Esophagus muscularis mucosa (tissue), 3 donors: Measurements from ENCODE around the gene STARD5.

Experiments used
- POLR2A ChIP-seq: fragments of 450-650 bp; IDR thresholded peaks from one replicate; pipeline ENCODE4 v1.6.1; 2017; ENCODE audit warnings: antibody characterized with exemption, moderate library complexity, mild to moderate bottlenecking, low read depth
- TF ChIP-seq, protein P1 (sequence below), 3 experiments: fragments of 200-600 bp in 2 of 3; fragments of 450-650 bp in 1 of 3; sonication (generic) in 2 of 3; IDR thresholded peaks; one replicate each; pipeline ENCODE4 v1.5.1; 2017 to 2019; ENCODE audit warnings: antibody characterized with exemption in 3 of 3, mild to moderate bottlenecking in 2 of 3, moderate library complexity in 1 of 3

DNA sequence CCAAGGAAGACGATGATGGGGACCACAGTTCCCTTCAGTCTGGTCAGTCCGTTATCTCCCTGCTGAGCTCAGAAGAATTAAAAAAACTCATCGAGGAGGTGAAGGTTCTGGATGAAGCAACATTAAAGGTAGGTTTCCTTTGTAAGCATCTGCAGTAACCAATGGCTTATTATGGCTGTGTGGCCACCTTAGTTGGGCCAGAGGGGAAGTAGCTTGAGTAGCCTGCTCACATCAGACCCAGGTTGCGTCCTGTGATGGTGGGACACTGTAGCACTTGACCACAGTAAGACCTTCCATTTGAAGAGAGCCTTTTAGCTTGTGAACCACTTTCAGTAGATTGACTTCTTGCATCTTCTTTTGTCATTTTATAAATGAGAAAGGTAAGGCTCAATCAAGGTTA, 22.6 kb downstream of the STARD5 start:
- TF ChIP-seq, protein P1, sequence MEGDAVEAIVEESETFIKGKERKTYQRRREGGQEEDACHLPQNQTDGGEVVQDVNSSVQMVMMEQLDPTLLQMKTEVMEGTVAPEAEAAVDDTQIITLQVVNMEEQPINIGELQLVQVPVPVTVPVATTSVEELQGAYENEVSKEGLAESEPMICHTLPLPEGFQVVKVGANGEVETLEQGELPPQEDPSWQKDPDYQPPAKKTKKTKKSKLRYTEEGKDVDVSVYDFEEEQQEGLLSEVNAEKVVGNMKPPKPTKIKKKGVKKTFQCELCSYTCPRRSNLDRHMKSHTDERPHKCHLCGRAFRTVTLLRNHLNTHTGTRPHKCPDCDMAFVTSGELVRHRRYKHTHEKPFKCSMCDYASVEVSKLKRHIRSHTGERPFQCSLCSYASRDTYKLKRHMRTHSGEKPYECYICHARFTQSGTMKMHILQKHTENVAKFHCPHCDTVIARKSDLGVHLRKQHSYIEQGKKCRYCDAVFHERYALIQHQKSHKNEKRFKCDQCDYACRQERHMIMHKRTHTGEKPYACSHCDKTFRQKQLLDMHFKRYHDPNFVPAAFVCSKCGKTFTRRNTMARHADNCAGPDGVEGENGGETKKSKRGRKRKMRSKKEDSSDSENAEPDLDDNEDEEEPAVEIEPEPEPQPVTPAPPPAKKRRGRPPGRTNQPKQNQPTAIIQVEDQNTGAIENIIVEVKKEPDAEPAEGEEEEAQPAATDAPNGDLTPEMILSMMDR (IDR thresholded peaks at IDR 0.05): no peak
- TF ChIP-seq POLR2A: no peak
